ENCODE data around the gene GABRP. TPM values are rescaled to one million over a fixed set of nuclear protein-coding genes. Genes with fewer than 3 reads are reported as not detected.
"Not testable (repeated sequence)": the region's sequence is repeated elsewhere in the genome, so short reads cannot be mapped to it uniquely, and the experiment has no call there.

GABRP gene
- polyA plus RNA-seq (ENCODE audit: insufficient read depth in 1 of 5, insufficient read length in 5 of 5, low replicate concordance in 1 of 5) = 1 to 10 TPM in 3 of 5 donors, under 1 TPM in 2; 0.68 to 1.3 (median 1.2) TPM
- long read RNA-seq, donor 1 = 0 reads
- long read RNA-seq, donor 2 = 0 reads
- long read RNA-seq, donor 3 = 0 reads
- long read RNA-seq, donor 4 = 0 reads
- long read RNA-seq, donor 5 = 0 reads
- long read RNA-seq, donor 6, partial matches to known transcripts = 0 of 1 reads
- long read RNA-seq, donor 6, other reads (novel, unspliced or antisense) = 0 of 1 reads
- long read RNA-seq, donor 7 = 0 reads
- long read RNA-seq, donor 8 = 0 reads

GRCh38 chr5:170783498-170784247, at the start of gene GABRP:
GABRP (plus strand) TSS chr5:170783725; CDS start chr5:170788616, 4,891 bp downstream.
- no peak for DNase-seq

GRCh38 chr5:170736966-170737365, 46.6 kb upstream of the GABRP start:
- no peak for DNase-seq

- no peak for DNase-seq
These were observed 45.9 kb upstream of the GABRP start for GRCh38 chr5:170737591-170737990.

- DNase-seq = no peak
These were observed 44.7 kb upstream of the GABRP start for GRCh38 chr5:170738840-170739239.

- no peak for DNase-seq
These were observed 44.1 kb upstream of the GABRP start for GRCh38 chr5:170739446-170739845.

- no peak for DNase-seq
These were observed 42.8 kb upstream of the GABRP start for GRCh38 chr5:170740551-170741205.

GRCh38 chr5:170741801-170742200, 41.7 kb upstream of the GABRP start:
- no peak for DNase-seq

- no peak for DNase-seq
These were observed 39.7 kb upstream of the GABRP start for GRCh38 chr5:170743876-170744212.

GRCh38 chr5:170745481-170746071, 37.9 kb upstream of the GABRP start:
- no peak for DNase-seq

GRCh38 chr5:170746075-170746960, 37.2 kb upstream of the GABRP start:
- no peak for DNase-seq

- no peak for DNase-seq
These were observed 36.6 kb upstream of the GABRP start for GRCh38 chr5:170746961-170747340.

GRCh38 chr5:170747357-170747756, 36.2 kb upstream of the GABRP start:
- no peak for DNase-seq

GRCh38 chr5:170747851-170748250, 35.7 kb upstream of the GABRP start:
- no peak for DNase-seq

GRCh38 chr5:170748951-170749471, 34.5 kb upstream of the GABRP start:
- no peak for DNase-seq

GRCh38 chr5:170749911-170750431, 33.6 kb upstream of the GABRP start:
- DNase-seq = no peak

GRCh38 chr5:170750791-170751190, 32.7 kb upstream of the GABRP start:
- DNase-seq = no peak

- DNase-seq = no peak
These were observed 31.9 kb upstream of the GABRP start for GRCh38 chr5:170751631-170752030.

- no peak for DNase-seq
These were observed 31.0 kb upstream of the GABRP start for GRCh38 chr5:170752257-170753215.

- no peak for DNase-seq
These were observed 30.2 kb upstream of the GABRP start for GRCh38 chr5:170753311-170753710.

- DNase-seq = not testable (repeated sequence)
These were observed 29.0 kb upstream of the GABRP start for GRCh38 chr5:170754508-170754907.

Measured in right lung (tissue), 10 donors.